IMR-90 (cell line): Measurements from ENCODE around the gene BRD8. TPM values are rescaled to one million over a fixed set of nuclear protein-coding genes. Genes with fewer than 3 reads are reported as not detected.

Experiments used
- ATAC-seq: fragments of 200-7000 bp; cut with Tn5 transposase; 2 replicates; pipeline ENCODE4 v1.9.1; 2020; ENCODE audit warnings: low read depth, mild to moderate bottlenecking, moderate library complexity
- BruUV-seq: library from RNA; stranded (reverse); fragments of 400-500 nt; replicated peaks from 2 replicates; lab custom pipeline; 2021; lab: Mats Ljungman, UMichigan
- CTCF ChIA-PET: fragments of 300-600 bp; formaldehyde crosslinking; extraction: SDS; loops from one replicate; lab custom pipeline; 2021; ENCODE audit warnings: antibody characterized with exemption; lab: Yijun Ruan, JAX
- POLR2A ChIA-PET: fragments of 300-600 bp; sonication (Branson Sonifier 250); formaldehyde crosslinking; loops from one replicate; lab custom pipeline; 2022; ENCODE audit warnings: antibody characterized with exemption; ENCODE audit not compliant: unreplicated experiment; lab: Charles Lee
- DNase-seq: peaks from one replicate; pipeline ENCODE4 v3.0.0; 2013
- H2AFZ ChIP-seq: replicated peaks from 2 replicates; pipeline ENCODE3; 2013; ENCODE audit warnings: low read length, mild to moderate bottlenecking; ENCODE audit not compliant: poor library complexity
- H2AK5ac ChIP-seq: 2 replicates; pipeline ENCODE4 v1.6.1; 2013; ENCODE audit warnings: low read depth, low read length, inconsistent platforms
- H2AK9ac ChIP-seq: replicated peaks from 2 replicates; pipeline ENCODE3; 2013; ENCODE audit warnings: mild to moderate bottlenecking, low read depth, low read length, moderate library complexity; ENCODE audit not compliant: poor library complexity
- H2BK120ac ChIP-seq: 2 replicates; pipeline ENCODE4 v1.6.1; 2013; ENCODE audit warnings: low read depth, low read length, inconsistent platforms
- H2BK15ac ChIP-seq: 3 replicates; pipeline ENCODE4 v1.6.1; 2013; ENCODE audit warnings: low read depth, low read length, inconsistent platforms
- H2BK20ac ChIP-seq: 2 replicates; pipeline ENCODE4 v1.6.1; 2013; ENCODE audit warnings: low read depth, mild to moderate bottlenecking, inconsistent platforms, low read length, moderate library complexity
- H2BK5ac ChIP-seq: 2 replicates; pipeline ENCODE4 v1.6.1; 2013; ENCODE audit warnings: mild to moderate bottlenecking, low read depth, low read length, inconsistent platforms; ENCODE audit not compliant: poor library complexity, severe bottlenecking
- H3K14ac ChIP-seq: replicated peaks from 2 replicates; pipeline ENCODE4 v1.6.1; 2013; ENCODE audit warnings: low read depth, low read length, inconsistent platforms
- H3K18ac ChIP-seq: 2 replicates; pipeline ENCODE4 v1.6.1; 2013; ENCODE audit warnings: low read depth, low read length, control low read depth
- H3K23ac ChIP-seq: 2 replicates; pipeline ENCODE4 v1.6.1; 2013; ENCODE audit warnings: low read depth, low read length, inconsistent platforms
- H3K27ac ChIP-seq: 2 replicates; pipeline ENCODE4 v1.5.1; 2013; ENCODE audit warnings: mild to moderate bottlenecking, control low read depth, low read length; ENCODE audit not compliant: insufficient read depth
- H3K27me3 ChIP-seq: 2 replicates; pipeline ENCODE4 v1.6.1; 2013; ENCODE audit warnings: low read length; ENCODE audit not compliant: control insufficient read depth, insufficient read depth
- H3K36me3 ChIP-seq: 2 replicates; pipeline ENCODE4 v1.6.1; 2013; ENCODE audit warnings: low read length, mixed read lengths; ENCODE audit not compliant: control insufficient read depth, insufficient read depth
- H3K4ac ChIP-seq: 2 replicates; pipeline ENCODE4 v1.6.1; 2013; ENCODE audit warnings: low read depth, low read length, inconsistent platforms
- H3K4me1 ChIP-seq: 2 replicates; pipeline ENCODE4 v1.6.1; 2013; ENCODE audit warnings: low read length, mixed read lengths; ENCODE audit not compliant: control insufficient read depth, insufficient read depth
- H3K4me2 ChIP-seq: 2 replicates; pipeline ENCODE4 v1.6.1; 2013; ENCODE audit warnings: low read depth, mild to moderate bottlenecking, control low read depth, low read length, moderate library complexity
- H3K4me3 ChIP-seq: 2 replicates; pipeline ENCODE4 v1.5.1; 2013; ENCODE audit warnings: low read depth, mild to moderate bottlenecking, control low read depth, low read length, moderate library complexity; ENCODE audit not compliant: insufficient read depth
- H3K56ac ChIP-seq: 2 replicates; pipeline ENCODE4 v1.6.1; 2013; ENCODE audit warnings: low read length, inconsistent platforms; ENCODE audit not compliant: insufficient read depth; ENCODE audit errors: extremely low read depth
- H3K79me1 ChIP-seq, 2 experiments: 2 replicates each; pipeline ENCODE4 v1.6.1; 2013; ENCODE audit warnings: low read length in 2 of 2, inconsistent platforms in 1 of 2, low read depth in 1 of 2
- H3K9ac ChIP-seq: 2 replicates; pipeline ENCODE4 v1.6.1; 2013; ENCODE audit warnings: low read depth, low read length, control low read depth
- H3K9me1 ChIP-seq: 2 replicates; pipeline ENCODE4 v1.6.1; 2013; ENCODE audit warnings: low read length, inconsistent platforms; ENCODE audit not compliant: insufficient read depth
- H3K9me3 ChIP-seq: 2 replicates; pipeline ENCODE4 v1.6.1; 2013; ENCODE audit warnings: low read length; ENCODE audit not compliant: control insufficient read depth, insufficient read depth
- H4K20me1 ChIP-seq: 2 replicates; pipeline ENCODE4 v1.6.1; 2013; ENCODE audit warnings: low read length, inconsistent platforms; ENCODE audit not compliant: insufficient read depth
- H4K5ac ChIP-seq: 2 replicates; pipeline ENCODE4 v1.6.1; 2013; ENCODE audit warnings: mild to moderate bottlenecking, low read depth, low read length, control low read depth
- H4K8ac ChIP-seq, 2 experiments: 2 replicates each; pipeline ENCODE4 v1.6.1; 2013; ENCODE audit warnings: low read depth in 2 of 2, low read length in 2 of 2, control low read depth in 1 of 2, inconsistent platforms in 1 of 2
- H4K91ac ChIP-seq: 2 replicates; pipeline ENCODE4 v1.6.1; 2013; ENCODE audit warnings: low read depth, low read length, inconsistent platforms; ENCODE audit not compliant: insufficient read depth
- CEBPB ChIP-seq: IDR thresholded peaks from 2 replicates; pipeline ENCODE4 v1.6.1; 2012; ENCODE audit warnings: low read depth, low read length, improper control_type of control experiment
- CHD1 ChIP-seq: IDR thresholded peaks from 2 replicates; pipeline ENCODE4 v1.6.1; 2012; ENCODE audit warnings: low read depth, low read length, improper control_type of control experiment
- WGBS, 2 experiments: methylation state at CpG; one replicate each; pipeline versions ENCODE4 v1.1.5 to v1.1.7; 2013; ENCODE audit warnings: missing lambda C conversion rate in 2 of 2; ENCODE audit not compliant: insufficient read length in 1 of 2; ENCODE audit errors: extremely low coverage in 2 of 2; 5-methylcytosine and 5-hydroxymethylcytosine counted together
- dilution Hi-C: fragments of 300-500 bp; cut with HindIII; formaldehyde crosslinking; loops from one replicate; pipeline ENCODE4 v1.14.3; 2018; ENCODE audit warnings: low sequenced_read_pairs; ENCODE audit not compliant: unreplicated experiment
- in situ Hi-C: fragments of 300-500 bp; cut with MboI; formaldehyde crosslinking; loops from 3 replicates; pipeline ENCODE4 v1.14.3; 2019; ENCODE audit warnings: low sequenced_read_pairs, inconsistent platforms, mixed read lengths
- intact Hi-C: fragments of 100-400 bp; cut with micrococcal nuclease; formaldehyde crosslinking; loops from 2 replicates; pipeline ENCODE4 v1.10.0; 2022
- polyA plus RNA-seq, 3 experiments: library from polyadenylated mRNA; depleted of rRNA; stranded (reverse); fragments of >200 nt; gene quantifications; 2 replicates each; pipeline ENCODE4 v1.2.3, GENCODE V29; 2012; ENCODE audit warnings: low replicate concordance in 1 of 3
- total RNA-seq: library from RNA; depleted of rRNA; stranded (reverse); fragments of >200 nt; gene quantifications from 2 replicates; pipeline ENCODE4 v1.2.3, GENCODE V29; 2012

The BRD8 gene
- total and polyA plus RNA-seq, 2 of the 4 experiments (the other 2 are of a cell fraction): 36.9 to 43.6 TPM

GRCh38 chr5:138216799-138217198 is 38.4 kb upstream of the BRD8 start:
- Histone ChIP-seq H3K4ac (no peak overlapping the region), H3K9me3 (no peaks in the 10 kb centered on the region), H3K36me3 (no peaks in the 10 kb centered on the region), H4K20me1 (no peaks in the 10 kb centered on the region), H2BK15ac (no peak overlapping the region), H3K18ac (no peak overlapping the region), H3K9me1 (no peaks in the 10 kb centered on the region), H2AK9ac (no peak overlapping the region), H4K91ac (no peak overlapping the region), H3K4me3 (no peak overlapping the region), H3K79me1 (peaks cover 8 to 11% of the 10 kb centered on the region in 2 experiments), H3K27me3 (no peaks in the 10 kb centered on the region), H3K14ac (no peak overlapping the region), H3K23ac (no peak overlapping the region), H2AFZ (no peak overlapping the region), H2BK120ac (no peak overlapping the region), H4K8ac (no peak overlapping the region), H4K5ac (no peak overlapping the region), H3K4me2 (no peak overlapping the region), H3K9ac (no peak overlapping the region), H2BK20ac (no peak overlapping the region), H2AK5ac (no peak overlapping the region), H3K56ac (no peak overlapping the region), H2BK5ac (no peak overlapping the region), H3K4me1 (no peaks in the 10 kb centered on the region), H3K27ac (no peak overlapping the region)
- dilution Hi-C loops (no loop called here), intact Hi-C loops (no loop called here), in situ Hi-C loops (no loop called here)
- WGBS, 2 experiments: no CpG with 5 or more reads among the region's 2 CpGs
- ATAC-seq: no peak
- TF ChIP-seq CEBPB (peak; percentile 70), CHD1 (no peak)
- ChIA-PET CTCF (interaction anchor here (0.6 to 0.7 kb wide), 2 partner anchors 11 to 181 kb away, joined by 3 to 4 read pairs; no protein-coding TSS in a partner anchor), POLR2A (no interaction called here)
- BruUV-seq: no TSS peak
- no peak for DNase-seq
